ENCODE measurements around the gene PLCB3. TPM values are rescaled to one million over a fixed set of nuclear protein-coding genes. Genes with fewer than 3 reads are reported as not detected.
A peak's percentile ranks its signal among the peaks of the same experiment; 100 is the strongest.

Gene PLCB3
- total and polyA plus RNA-seq, 2 of the 13 experiments (the other 11 are each of a cell fraction or from before 2014, with no cell fraction given): 7.5 to 13.8 TPM

DNA sequence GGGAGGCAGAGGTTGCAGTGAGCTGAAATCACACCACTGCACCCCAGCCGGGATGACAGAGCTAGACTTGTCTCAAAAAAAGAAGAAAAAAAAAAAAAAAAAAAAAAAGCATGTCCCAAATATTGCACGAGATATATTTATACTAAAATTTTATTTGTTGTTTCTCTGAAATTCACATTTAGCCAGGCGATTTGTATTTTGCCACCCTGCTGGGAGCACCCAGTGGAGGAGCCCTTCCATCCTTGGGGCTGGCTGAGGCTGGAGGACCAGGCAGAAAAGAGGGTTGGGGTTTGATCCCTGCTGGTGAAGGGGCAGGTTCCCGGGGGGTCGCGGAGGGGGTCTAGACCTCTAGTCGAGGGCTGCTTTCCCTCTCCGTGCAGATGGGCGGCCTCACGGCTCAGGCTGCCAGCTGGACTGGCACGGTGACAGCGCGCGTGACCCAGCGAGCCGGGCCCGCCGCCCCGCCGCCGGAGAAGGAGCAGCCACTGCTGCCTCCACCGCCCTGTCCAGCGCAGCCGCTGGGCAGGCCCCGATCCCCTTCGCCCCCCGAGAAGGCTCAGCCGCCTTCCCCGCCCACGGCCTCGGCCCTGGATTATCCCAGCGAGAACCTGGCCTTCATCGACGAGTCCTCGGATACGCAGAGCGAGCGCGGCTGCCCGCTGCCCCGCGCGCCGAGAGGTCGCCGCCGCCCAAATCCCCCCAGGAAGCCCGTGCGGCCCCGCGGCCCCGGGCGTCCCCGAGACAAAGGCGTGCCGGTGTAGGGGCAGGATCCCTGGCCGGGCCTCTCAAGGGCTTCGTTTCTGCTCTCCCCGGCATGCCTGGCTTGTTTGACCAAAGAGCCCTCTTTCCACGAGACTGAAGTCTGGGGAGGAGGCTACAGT is 47.9 kb downstream of the PLCB3 start:
- Histone ChIP-seq H4K20me1 (ENCODE audit: insufficient read depth, low read length) (0 out of 2 replicates have a peak, but pooled peaks cover 5% of the 10 kb centered on the region), H3K79me2 (ENCODE audit: insufficient read depth, low read length) (no peaks in the 10 kb centered on the region), H3K4me1 (ENCODE audit: insufficient read depth, low read length) (peaks cover 39% of the 10 kb centered on the region), H3K9me3 (ENCODE audit: low read length) (no peaks in the 10 kb centered on the region), H3K4me3 (replicated peaks in 1 of 3; ENCODE audit: insufficient read depth in 1 of 3, low read depth in 2 of 3, low read length in 3 of 3) (peak overlapping the region; percentile 31 to 64 (median 46); a peak in 5 of 6 replicates), H3K27me3 (ENCODE audit: control insufficient read depth in 1 of 2, insufficient read depth in 2 of 2, low read length in 2 of 2) (peaks cover 26 to 64% of the 10 kb centered on the region in 2 experiments; a peak in 4 of 5 replicates), H2AFZ (ENCODE audit: low read length) (no peak overlapping the region), H3K27ac (ENCODE audit: extremely low read length, insufficient read depth, low read length) (no peak overlapping the region), H3K4me2 (ENCODE audit: low read depth, low read length) (peak overlapping the region; percentile 84), H3K9ac (ENCODE audit: insufficient read depth, low read depth, low read length) (peak overlapping the region; percentile 25; the same call in 1 of the 2 replicates), H3K36me3 (replicated peaks in 1 of 2; ENCODE audit: control insufficient read depth in 1 of 2, insufficient read depth in 2 of 2, low read length in 2 of 2) (no peaks in the 10 kb centered on the region)
- intact Hi-C loops (cut with micrococcal nuclease; ENCODE audit: unreplicated experiment) (no loop called here), in situ Hi-C loops (cut with HindIII; ENCODE audit: extremely low pct_ligation_motif_present, low pct_unique_long_range_greater_than_20kb) (no loop called here)
- ChIA-PET CTCF (ENCODE audit: low intra/inter-chr PET ratio, low total read pairs) (no interaction called here), POLR2A (interaction anchor here (0.7 to 1.0 kb wide), 2 partner anchors 25 to 30 kb away, joined by 3 to 4 read pairs; no protein-coding TSS in a partner anchor)
- 7% methylated on average over 4 of the region's 60 CpGs for WGBS (ENCODE audit: low lambda C conversion rate)
- DNase-seq (ENCODE audit: low spot score): no peak
- no TSS peak for BruUV-seq (replicated peaks)
- FAIRE-seq: no peak
- peak; percentile 16; the same call in 2 of the 3 replicates for ATAC-seq
- TF ChIP-seq NFKB2 (CRISPR knock-in tag; IDR thresholded peaks at IDR 0.05; ENCODE audit: borderline replicate concordance) (no peak), ZNF747 (CRISPR knock-in tag; IDR thresholded peaks at IDR 0.05; ENCODE audit: borderline replicate concordance) (0 out of 2 replicates have a peak, but pooled peaks have one; percentile 42), ZNF652 (CRISPR knock-in tag; IDR thresholded peaks at IDR 0.05; ENCODE audit: borderline replicate concordance, low read depth) (no peak), ZNF343 (CRISPR knock-in tag; IDR thresholded peaks at IDR 0.05) (no peak), HES4 (CRISPR knock-in tag; IDR thresholded peaks at IDR 0.05; ENCODE audit: borderline replicate concordance) (no peak), BCL6 (CRISPR knock-in tag; IDR thresholded peaks at IDR 0.05) (0 out of 2 replicates have a peak, but pooled peaks have one; percentile 17), ELF3 (CRISPR knock-in tag; IDR thresholded peaks at IDR 0.05) (no peak), MTF2 (CRISPR knock-in tag; IDR thresholded peaks at IDR 0.05; ENCODE audit: borderline replicate concordance) (0 out of 2 replicates have a peak, but pooled peaks have one; percentile 42), ZNF850 (CRISPR knock-in tag; conservative IDR thresholded peaks at IDR 0.05) (no peak), ZNF354B (CRISPR knock-in tag; IDR thresholded peaks at IDR 0.05) (no peak), ARID2 (CRISPR knock-in tag; IDR thresholded peaks at IDR 0.05; ENCODE audit: borderline replicate concordance) (no peak), YEATS4 (CRISPR knock-in tag; IDR thresholded peaks at IDR 0.05; ENCODE audit: borderline replicate concordance) (no peak)
- TF ChIP-seq, protein P1, sequence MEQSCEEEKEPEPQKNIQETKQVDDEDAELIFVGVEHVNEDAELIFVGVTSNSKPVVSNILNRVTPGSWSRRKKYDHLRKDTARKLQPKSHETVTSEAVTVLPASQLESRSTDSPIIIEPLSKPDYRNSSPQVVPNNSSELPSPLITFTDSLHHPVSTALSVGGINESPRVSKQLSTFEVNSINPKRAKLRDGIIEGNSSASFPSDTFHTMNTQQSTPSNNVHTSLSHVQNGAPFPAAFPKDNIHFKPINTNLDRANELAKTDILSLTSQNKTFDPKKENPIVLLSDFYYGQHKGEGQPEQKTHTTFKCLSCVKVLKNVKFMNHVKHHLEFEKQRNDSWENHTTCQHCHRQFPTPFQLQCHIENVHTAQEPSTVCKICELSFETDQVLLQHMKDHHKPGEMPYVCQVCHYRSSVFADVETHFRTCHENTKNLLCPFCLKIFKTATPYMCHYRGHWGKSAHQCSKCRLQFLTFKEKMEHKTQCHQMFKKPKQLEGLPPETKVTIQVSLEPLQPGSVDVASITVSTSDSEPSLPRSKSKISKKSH (CRISPR knock-in tag; IDR thresholded peaks at IDR 0.05; ENCODE audit: borderline replicate concordance): no peak
- TF ChIP-seq, protein P2, sequence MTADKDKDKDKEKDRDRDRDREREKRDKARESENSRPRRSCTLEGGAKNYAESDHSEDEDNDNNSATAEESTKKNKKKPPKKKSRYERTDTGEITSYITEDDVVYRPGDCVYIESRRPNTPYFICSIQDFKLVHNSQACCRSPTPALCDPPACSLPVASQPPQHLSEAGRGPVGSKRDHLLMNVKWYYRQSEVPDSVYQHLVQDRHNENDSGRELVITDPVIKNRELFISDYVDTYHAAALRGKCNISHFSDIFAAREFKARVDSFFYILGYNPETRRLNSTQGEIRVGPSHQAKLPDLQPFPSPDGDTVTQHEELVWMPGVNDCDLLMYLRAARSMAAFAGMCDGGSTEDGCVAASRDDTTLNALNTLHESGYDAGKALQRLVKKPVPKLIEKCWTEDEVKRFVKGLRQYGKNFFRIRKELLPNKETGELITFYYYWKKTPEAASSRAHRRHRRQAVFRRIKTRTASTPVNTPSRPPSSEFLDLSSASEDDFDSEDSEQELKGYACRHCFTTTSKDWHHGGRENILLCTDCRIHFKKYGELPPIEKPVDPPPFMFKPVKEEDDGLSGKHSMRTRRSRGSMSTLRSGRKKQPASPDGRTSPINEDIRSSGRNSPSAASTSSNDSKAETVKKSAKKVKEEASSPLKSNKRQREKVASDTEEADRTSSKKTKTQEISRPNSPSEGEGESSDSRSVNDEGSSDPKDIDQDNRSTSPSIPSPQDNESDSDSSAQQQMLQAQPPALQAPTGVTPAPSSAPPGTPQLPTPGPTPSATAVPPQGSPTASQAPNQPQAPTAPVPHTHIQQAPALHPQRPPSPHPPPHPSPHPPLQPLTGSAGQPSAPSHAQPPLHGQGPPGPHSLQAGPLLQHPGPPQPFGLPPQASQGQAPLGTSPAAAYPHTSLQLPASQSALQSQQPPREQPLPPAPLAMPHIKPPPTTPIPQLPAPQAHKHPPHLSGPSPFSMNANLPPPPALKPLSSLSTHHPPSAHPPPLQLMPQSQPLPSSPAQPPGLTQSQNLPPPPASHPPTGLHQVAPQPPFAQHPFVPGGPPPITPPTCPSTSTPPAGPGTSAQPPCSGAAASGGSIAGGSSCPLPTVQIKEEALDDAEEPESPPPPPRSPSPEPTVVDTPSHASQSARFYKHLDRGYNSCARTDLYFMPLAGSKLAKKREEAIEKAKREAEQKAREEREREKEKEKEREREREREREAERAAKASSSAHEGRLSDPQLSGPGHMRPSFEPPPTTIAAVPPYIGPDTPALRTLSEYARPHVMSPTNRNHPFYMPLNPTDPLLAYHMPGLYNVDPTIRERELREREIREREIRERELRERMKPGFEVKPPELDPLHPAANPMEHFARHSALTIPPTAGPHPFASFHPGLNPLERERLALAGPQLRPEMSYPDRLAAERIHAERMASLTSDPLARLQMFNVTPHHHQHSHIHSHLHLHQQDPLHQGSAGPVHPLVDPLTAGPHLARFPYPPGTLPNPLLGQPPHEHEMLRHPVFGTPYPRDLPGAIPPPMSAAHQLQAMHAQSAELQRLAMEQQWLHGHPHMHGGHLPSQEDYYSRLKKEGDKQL (CRISPR knock-in tag; IDR thresholded peaks at IDR 0.05; ENCODE audit: low read depth): no peak
